OCI-LY1 (cell line): ENCODE data around the gene SUPT20HL2.

Experiments used
- H2AFZ ChIP-seq: fragments of 200-600 bp; sonication (generic), shearing (Covaris generic); 2 replicates; pipeline ENCODE4 v1.6.0; 2014; ENCODE audit warnings: antibody characterized with exemption, mild to moderate bottlenecking, low read length
- H3F3A ChIP-seq: fragments of 200-600 bp; sonication (generic), shearing (Covaris generic); 2 replicates; pipeline ENCODE4 v1.6.0; 2014; ENCODE audit warnings: mild to moderate bottlenecking, antibody characterized with exemption, low read length, moderate library complexity; ENCODE audit not compliant: insufficient read depth
- H3K27ac ChIP-seq: fragments of 200-600 bp; sonication (generic); 2 replicates; pipeline ENCODE4 v1.5.1; 2014; ENCODE audit warnings: low read length, mixed run types, mild to moderate bottlenecking, low read depth; ENCODE audit not compliant: poor library complexity, severe bottlenecking
- H3K27me3 ChIP-seq: fragments of 200-600 bp; sonication (generic); 2 replicates; pipeline ENCODE4 v1.6.0; 2014; ENCODE audit warnings: antibody characterized with exemption, mild to moderate bottlenecking, low read length, moderate library complexity; ENCODE audit not compliant: insufficient read depth
- H3K36me3 ChIP-seq: fragments of 200-600 bp; sonication (generic); 2 replicates; pipeline ENCODE4 v1.6.1; 2014; ENCODE audit warnings: mild to moderate bottlenecking, antibody characterized with exemption, low read length, moderate library complexity, mixed read lengths; ENCODE audit not compliant: insufficient read depth
- H3K4me1 ChIP-seq: fragments of 200-600 bp; sonication (generic); 2 replicates; pipeline ENCODE4 v1.5.1; 2014; ENCODE audit warnings: mild to moderate bottlenecking, low read length, moderate library complexity; ENCODE audit not compliant: insufficient read depth, severe bottlenecking
- H3K4me2 ChIP-seq: fragments of 200-600 bp; sonication (generic), shearing (Covaris generic); 2 replicates; pipeline ENCODE4 v1.6.1; 2014; ENCODE audit warnings: low read length
- H3K4me3 ChIP-seq: fragments of 200-600 bp; sonication (generic); 2 replicates; pipeline ENCODE4 v1.5.1; 2014; ENCODE audit warnings: low read length, low read depth, mild to moderate bottlenecking, mixed read lengths; ENCODE audit not compliant: poor library complexity, severe bottlenecking
- H3K79me2 ChIP-seq: fragments of 200-600 bp; shearing (Covaris generic); 2 replicates; pipeline ENCODE4 v1.6.1; 2016; ENCODE audit warnings: mixed run types, low read length, mixed read lengths; ENCODE audit not compliant: insufficient read depth
- H3K9ac ChIP-seq: fragments of 200-600 bp; sonication (generic), shearing (Covaris generic); 2 replicates; pipeline ENCODE4 v1.6.1; 2014; ENCODE audit warnings: mild to moderate bottlenecking, low read length, mixed read lengths
- H3K9me2 ChIP-seq: fragments of 200-600 bp; sonication (generic), shearing (Covaris generic); 2 replicates; pipeline ENCODE4 v1.6.1; 2014; ENCODE audit warnings: low read depth, mild to moderate bottlenecking, low read length, mixed read lengths
- H3K9me3 ChIP-seq: fragments of 200-600 bp; shearing (Covaris generic); 2 replicates; pipeline ENCODE4 v1.6.1; 2014; ENCODE audit warnings: low read length, mixed read lengths
- H4K20me1 ChIP-seq: fragments of 200-600 bp; sonication (generic), shearing (Covaris generic); 2 replicates; pipeline ENCODE4 v1.6.0; 2016; ENCODE audit warnings: mild to moderate bottlenecking, low read length; ENCODE audit not compliant: insufficient read depth
- CTCF ChIP-seq: fragments of 200-600 bp; sonication (generic), shearing (Covaris generic); IDR thresholded peaks from 2 replicates; pipeline ENCODE4 v1.5.1; 2017; ENCODE audit warnings: mild to moderate bottlenecking, antibody characterized with exemption, low read length, moderate library complexity, mixed read lengths
- EZH2 ChIP-seq: fragments of 200-600 bp; sonication (generic), shearing (Covaris generic); IDR thresholded peaks from 2 replicates; pipeline ENCODE4 v1.8.0; 2017; ENCODE audit warnings: borderline replicate concordance, mixed run types, mild to moderate bottlenecking, antibody characterized with exemption, low read length, moderate library complexity, mixed read lengths

SUPT20HL2 gene

DNA sequence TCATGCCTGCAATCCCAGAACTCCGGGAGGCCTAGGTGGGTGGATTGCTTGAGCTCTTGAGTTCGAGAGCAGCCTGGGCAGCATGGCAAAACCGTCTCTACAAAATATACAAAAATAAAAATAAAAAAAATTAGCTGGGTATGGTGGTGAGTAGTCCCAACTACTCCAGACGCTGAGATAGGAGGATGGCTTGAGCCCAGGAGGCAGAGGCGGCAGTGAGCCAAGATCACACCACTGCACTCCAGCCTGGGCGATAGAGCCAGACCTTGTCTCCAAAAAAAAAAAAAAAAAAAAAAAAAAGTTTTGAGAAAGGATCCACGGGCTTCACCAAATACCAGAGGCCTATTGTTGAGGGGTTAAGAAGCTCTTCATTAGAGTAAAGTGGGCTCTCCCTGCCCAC, 8.0 kb downstream of the SUPT20HL2 start:
- no peak overlapping the region for H2AFZ ChIP-seq
- H3K4me3 ChIP-seq: no peak overlapping the region
- no peaks in the 10 kb centered on the region for H3F3A ChIP-seq
- no peak overlapping the region for H3K9ac ChIP-seq
- H3K4me2 ChIP-seq: no peak overlapping the region
- no peaks in the 10 kb centered on the region for H3K79me2 ChIP-seq
- H3K27me3 ChIP-seq: no peaks in the 10 kb centered on the region
- no peak for TF ChIP-seq EZH2
- TF ChIP-seq CTCF: no peak
- no peak overlapping the region for H3K27ac ChIP-seq
- H3K4me1 ChIP-seq: no peaks in the 10 kb centered on the region
- H3K9me2 ChIP-seq: no peaks in the 10 kb centered on the region
- no peaks in the 10 kb centered on the region for H3K36me3 ChIP-seq
- H3K9me3 ChIP-seq: no peaks in the 10 kb centered on the region
- no peaks in the 10 kb centered on the region for H4K20me1 ChIP-seq

- Histone ChIP-seq H4K20me1 (no peaks in the 10 kb centered on the region), H3K9ac (no peak overlapping the region), H2AFZ (no peak overlapping the region), H3K4me2 (no peak overlapping the region), H3K4me3 (no peak overlapping the region), H3F3A (no peaks in the 10 kb centered on the region), H3K79me2 (no peaks in the 10 kb centered on the region), H3K36me3 (no peaks in the 10 kb centered on the region), H3K9me3 (no peaks in the 10 kb centered on the region), H3K4me1 (no peaks in the 10 kb centered on the region), H3K27me3 (no peaks in the 10 kb centered on the region), H3K9me2 (no peaks in the 10 kb centered on the region), H3K27ac (no peak overlapping the region)
- TF ChIP-seq EZH2 (no peak), CTCF (no peak)
Observed at GRCh38 chrX:24301806-24302205, 12.1 kb downstream of the SUPT20HL2 start.

- no peaks in the 10 kb centered on the region for H3K4me1 ChIP-seq
- H3K9me2 ChIP-seq: no peaks in the 10 kb centered on the region
- H3K27me3 ChIP-seq: no peaks in the 10 kb centered on the region
- no peaks in the 10 kb centered on the region for H3K79me2 ChIP-seq
- no peak overlapping the region for H2AFZ ChIP-seq
- TF ChIP-seq EZH2: no peak
- no peak for TF ChIP-seq CTCF
- H3K36me3 ChIP-seq: no peaks in the 10 kb centered on the region
- H3K9me3 ChIP-seq: no peaks in the 10 kb centered on the region
- H3K4me3 ChIP-seq: no peak overlapping the region
- no peak overlapping the region for H3K4me2 ChIP-seq
- no peak overlapping the region for H3K9ac ChIP-seq
- no peak overlapping the region for H3K27ac ChIP-seq
- H4K20me1 ChIP-seq: no peaks in the 10 kb centered on the region
- H3F3A ChIP-seq: no peaks in the 10 kb centered on the region
Observed at GRCh38 chrX:24301060-24301459, 12.8 kb downstream of the SUPT20HL2 start.
